ENCODE data around the gene DNPEP. TPM values are rescaled to one million over a fixed set of nuclear protein-coding genes. Genes with fewer than 3 reads are reported as not detected.

The DNPEP gene
- total and polyA plus RNA-seq, 2 donors (not counting 3 experiments of a cell fraction or from before 2014, with no cell fraction given): 40.4 to 77.5 TPM

GRCh38 chr2:219325136-219325535, 62.6 kb downstream of the DNPEP start:
- no TSS peak for BruUV-seq (replicated peaks)
- Histone ChIP-seq H3K36me3 (ENCODE audit: control insufficient read depth in 2 of 2, extremely low read depth in 1 of 2, insufficient read depth in 2 of 2, low read length in 2 of 2) (no peaks in the 10 kb centered on the region), H2AFZ (ENCODE audit: low read depth, low read length) (no peak overlapping the region), H3K4me2 (ENCODE audit: insufficient read depth, low read length) (no peak overlapping the region), H3K9ac (replicated peaks; ENCODE audit: extremely low read depth, insufficient read depth, low read length) (no peak overlapping the region), H3K4me1 (ENCODE audit: control insufficient read depth, extremely low read depth, insufficient read depth, low read length) (no peaks in the 10 kb centered on the region), H3K9me1 (replicated peaks; ENCODE audit: control insufficient read depth, extremely low read depth, insufficient read depth, low read length) (no peaks in the 10 kb centered on the region), H3K27ac (ENCODE audit: insufficient read depth, low read depth, low read length) (no peak overlapping the region), H3K9me3 (replicated peaks; ENCODE audit: control insufficient read depth, insufficient read depth, low read length) (no peaks in the 10 kb centered on the region), H3K79me2 (ENCODE audit: control insufficient read depth, insufficient read depth, low read length) (no peaks in the 10 kb centered on the region), H4K20me1 (replicated peaks; ENCODE audit: control insufficient read depth, extremely low read depth, insufficient read depth, low read length) (no peaks in the 10 kb centered on the region), H3K27me3 (ENCODE audit: control insufficient read depth in 2 of 2, insufficient read depth in 2 of 2, low read length in 2 of 2) (peaks cover 1 to 13% of the 10 kb centered on the region in 2 experiments), H3K4me3 (replicated peaks in 1 of 3; ENCODE audit: insufficient read depth in 1 of 3, low read depth in 1 of 3, low read length in 3 of 3) (no peak overlapping the region)
- FAIRE-seq (no peak), DNase-seq (ENCODE audit: low read depth, low spot score) (no peak)
- intact Hi-C loops (cut with micrococcal nuclease) (no loop called here), dilution Hi-C loops (cut with MboI; ENCODE audit: extremely low pct_ligation_motif_present, low sequenced_read_pairs) (no loop called here)
- TF ChIP-seq EZH2 (IDR thresholded peaks at IDR 0.05; ENCODE audit: borderline replicate concordance, low read depth, low read length, severe bottlenecking) (no peak), FOS (IDR thresholded peaks at IDR 0.05; ENCODE audit: borderline replicate concordance, insufficient read depth, low read length) (no peak), MYC (IDR thresholded peaks at IDR 0.05; ENCODE audit: low read depth, low read length) (no peak)
- ChIA-PET CTCF (no interaction called here), POLR2A (no interaction called here)

GRCh38 chr2:219323434-219323833, 64.3 kb downstream of the DNPEP start:
- Histone ChIP-seq H3K79me2 (ENCODE audit: control insufficient read depth, insufficient read depth, low read length) (no peaks in the 10 kb centered on the region), H3K4me3 (replicated peaks in 1 of 3; ENCODE audit: insufficient read depth in 1 of 3, low read depth in 1 of 3, low read length in 3 of 3) (no peak overlapping the region), H3K27me3 (ENCODE audit: control insufficient read depth in 2 of 2, insufficient read depth in 2 of 2, low read length in 2 of 2) (peaks cover 1 to 12% of the 10 kb centered on the region in 2 experiments), H3K36me3 (ENCODE audit: control insufficient read depth in 2 of 2, extremely low read depth in 1 of 2, insufficient read depth in 2 of 2, low read length in 2 of 2) (no peaks in the 10 kb centered on the region), H3K27ac (ENCODE audit: insufficient read depth, low read depth, low read length) (no peak overlapping the region), H3K4me1 (ENCODE audit: control insufficient read depth, extremely low read depth, insufficient read depth, low read length) (no peaks in the 10 kb centered on the region), H3K9me3 (replicated peaks; ENCODE audit: control insufficient read depth, insufficient read depth, low read length) (no peaks in the 10 kb centered on the region), H3K4me2 (ENCODE audit: insufficient read depth, low read length) (no peak overlapping the region), H3K9me1 (replicated peaks; ENCODE audit: control insufficient read depth, extremely low read depth, insufficient read depth, low read length) (no peaks in the 10 kb centered on the region), H2AFZ (ENCODE audit: low read depth, low read length) (no peak overlapping the region), H4K20me1 (replicated peaks; ENCODE audit: control insufficient read depth, extremely low read depth, insufficient read depth, low read length) (no peaks in the 10 kb centered on the region), H3K9ac (replicated peaks; ENCODE audit: extremely low read depth, insufficient read depth, low read length) (no peak overlapping the region)
- ChIA-PET POLR2A (no interaction called here), CTCF (no interaction called here)
- FAIRE-seq: no peak
- no peak for TF ChIP-seq POLR2A (IDR thresholded peaks at IDR 0.05; ENCODE audit: low read depth, low read length)
- TF ChIP-seq EZH2 (IDR thresholded peaks at IDR 0.05; ENCODE audit: borderline replicate concordance, low read depth, low read length, severe bottlenecking): no peak
- no peak for TF ChIP-seq POLR2AphosphoS5 (IDR thresholded peaks at IDR 0.05; ENCODE audit: insufficient read depth, low read depth, low read length)
- no peak for TF ChIP-seq MAX (IDR thresholded peaks at IDR 0.05; ENCODE audit: insufficient read depth, insufficient read length)
- no peak for DNase-seq (ENCODE audit: low read depth, low spot score)
- intact Hi-C loops (cut with micrococcal nuclease) (no loop called here), dilution Hi-C loops (cut with MboI; ENCODE audit: extremely low pct_ligation_motif_present, low sequenced_read_pairs) (no loop called here)
- BruUV-seq (replicated peaks): no TSS peak

Small RNA genes within 50 kb of the gene (small RNA-seq; reads per million reads assigned to genes)
- gene AC053503.3 (ENCODE audit: insufficient read depth, insufficient read length, low read depth, low replicate concordance): not detected

Other genes with a start within 250 kb of the DNPEP start
- gene NHEJ1, start 227.1 kb downstream of the DNPEP start, total RNA-seq: 12.1 and 12.9 TPM in 2 replicates
- 11.9 and 12.8 TPM in 2 replicates for gene NHEJ1, start 227.1 kb downstream of the DNPEP start, polyA plus RNA-seq
- 5.2 and 7.1 TPM in 2 replicates for gene SLC23A3, start 217.9 kb downstream of the DNPEP start, total RNA-seq
- gene SLC23A3, start 217.9 kb downstream of the DNPEP start, polyA plus RNA-seq: 2.7 and 3.2 TPM in 2 replicates
- 41.0 and 44.0 TPM in 2 replicates for gene CNPPD1, start 211.0 kb downstream of the DNPEP start, total RNA-seq
- 51.1 and 55.7 TPM in 2 replicates for gene CNPPD1, start 211.0 kb downstream of the DNPEP start, polyA plus RNA-seq
- gene RETREG2, start 209.6 kb downstream of the DNPEP start, total RNA-seq: 58.2 and 59.5 TPM in 2 replicates
- 68.1 and 76.1 TPM in 2 replicates for gene RETREG2, start 209.6 kb downstream of the DNPEP start, polyA plus RNA-seq
- gene ZFAND2B, start 181.1 kb downstream of the DNPEP start, total RNA-seq: 23.3 and 24.0 TPM in 2 replicates
- 52.0 and 52.9 TPM in 2 replicates for gene ZFAND2B, start 181.1 kb downstream of the DNPEP start, polyA plus RNA-seq
- gene ABCB6, start 169.0 kb downstream of the DNPEP start, total RNA-seq: 26.6 and 32.5 TPM in 2 replicates
- gene ABCB6, start 169.0 kb downstream of the DNPEP start, polyA plus RNA-seq: 25.7 and 35.1 TPM in 2 replicates
- gene ATG9A, start 158.3 kb downstream of the DNPEP start, total RNA-seq: 62.2 and 65.5 TPM in 2 replicates
- gene ATG9A, start 158.3 kb downstream of the DNPEP start, polyA plus RNA-seq: 95.0 and 110 TPM in 2 replicates
- 34.0 and 36.2 TPM in 2 replicates for gene ANKZF1, start 158.1 kb downstream of the DNPEP start, total RNA-seq
- gene ANKZF1, start 158.1 kb downstream of the DNPEP start, polyA plus RNA-seq: 23.4 and 26.5 TPM in 2 replicates
- 9.2 and 9.5 TPM in 2 replicates for gene GLB1L, start 142.5 kb downstream of the DNPEP start, total RNA-seq
- gene GLB1L, start 142.5 kb downstream of the DNPEP start, polyA plus RNA-seq: 11.9 and 13.6 TPM in 2 replicates
- 18.8 and 21.1 TPM in 2 replicates for gene STK16, start 142.4 kb downstream of the DNPEP start, total RNA-seq
- gene STK16, start 142.4 kb downstream of the DNPEP start, polyA plus RNA-seq: 61.3 and 63.2 TPM in 2 replicates
- gene TUBA4B, start 134.7 kb downstream of the DNPEP start, total RNA-seq: not detected in 2 replicates
- gene TUBA4B, start 134.7 kb downstream of the DNPEP start, polyA plus RNA-seq: not detected in 2 replicates
- 10.7 and 16.5 TPM in 2 replicates for gene TUBA4A, start 134.0 kb downstream of the DNPEP start, total RNA-seq
- 24.8 and 29.4 TPM in 2 replicates for gene TUBA4A, start 134.0 kb downstream of the DNPEP start, polyA plus RNA-seq
- 27.3 and 30.4 TPM in 2 replicates for gene DNAJB2, start 108.5 kb downstream of the DNPEP start, total RNA-seq
- 30.6 and 35.0 TPM in 2 replicates for gene DNAJB2, start 108.5 kb downstream of the DNPEP start, polyA plus RNA-seq
- gene PTPRN, start 78.5 kb downstream of the DNPEP start, total RNA-seq: not detected in 2 replicates
- gene PTPRN, start 78.5 kb downstream of the DNPEP start, polyA plus RNA-seq: not detected in 2 replicates
- not detected in 2 replicates for gene RESP18, start 55.2 kb downstream of the DNPEP start, total RNA-seq
- gene RESP18, start 55.2 kb downstream of the DNPEP start, polyA plus RNA-seq: not detected in 2 replicates
- not detected in 2 replicates for gene DES, start 30.5 kb upstream of the DNPEP start, total RNA-seq
- gene DES, start 30.5 kb upstream of the DNPEP start, polyA plus RNA-seq: not detected in 2 replicates
- gene SPEG, start 46.9 kb upstream of the DNPEP start, total RNA-seq: 0.21 and 0.84 TPM in 2 replicates
- gene SPEG, start 46.9 kb upstream of the DNPEP start, polyA plus RNA-seq: 3.5 TPM in 2 replicates
- 34.1 and 39.1 TPM in 2 replicates for gene GMPPA, start 111.0 kb upstream of the DNPEP start, total RNA-seq
- 104 and 126 TPM in 2 replicates for gene GMPPA, start 111.0 kb upstream of the DNPEP start, polyA plus RNA-seq
- gene ASIC4, start 126.6 kb upstream of the DNPEP start, total RNA-seq: not detected in 2 replicates
- gene ASIC4, start 126.6 kb upstream of the DNPEP start, polyA plus RNA-seq: not detected in 2 replicates
- 0.24 and 0.30 TPM in 2 replicates for gene CHPF, start 155.9 kb upstream of the DNPEP start, total RNA-seq
- gene CHPF, start 155.9 kb upstream of the DNPEP start, polyA plus RNA-seq: 0.32 and 0.72 TPM in 2 replicates
- gene TMEM198, start 156.1 kb upstream of the DNPEP start, total RNA-seq: not detected in 2 replicates
- gene TMEM198, start 156.1 kb upstream of the DNPEP start, polyA plus RNA-seq: not detected in 2 replicates
- 8.0 and 16.7 TPM in 2 replicates for gene OBSL1, start 183.6 kb upstream of the DNPEP start, total RNA-seq
- 20.4 and 20.7 TPM in 2 replicates for gene OBSL1, start 183.6 kb upstream of the DNPEP start, polyA plus RNA-seq
- not detected in 2 replicates for gene INHA, start 184.4 kb upstream of the DNPEP start, total RNA-seq
- 0.06 and 0.10 TPM in 2 replicates for gene INHA, start 184.4 kb upstream of the DNPEP start, polyA plus RNA-seq
- 19.2 and 20.2 TPM in 2 replicates for gene STK11IP, start 209.9 kb upstream of the DNPEP start, total RNA-seq
- gene STK11IP, start 209.9 kb upstream of the DNPEP start, polyA plus RNA-seq: 17.7 and 19.8 TPM in 2 replicates
- 0.21 and 0.35 TPM in 2 replicates for gene SLC4A3, start 239.7 kb upstream of the DNPEP start, total RNA-seq
- 0.24 and 0.29 TPM in 2 replicates for gene SLC4A3, start 239.7 kb upstream of the DNPEP start, polyA plus RNA-seq